ENCODE data around the gene ENHO.

The ENHO gene

DNA sequence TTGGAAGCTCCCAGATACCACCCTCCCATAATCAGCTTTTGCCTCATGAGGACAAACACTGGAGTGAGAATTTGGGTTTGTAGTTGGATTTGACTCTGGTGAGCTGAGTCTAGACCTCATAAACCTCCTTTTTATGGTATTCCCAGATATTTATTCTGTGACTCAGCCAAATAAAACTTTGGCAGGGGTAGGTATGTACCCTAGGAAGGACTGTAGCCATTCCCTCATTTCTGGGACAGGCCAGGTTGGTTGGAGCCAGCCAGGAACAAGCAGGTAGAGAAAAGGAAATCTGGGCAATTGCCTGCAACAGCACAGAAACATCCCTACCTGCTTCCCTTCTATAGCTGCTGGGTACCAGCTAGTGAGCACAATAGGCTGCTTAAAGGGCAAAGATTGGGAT, 19.4 kb downstream of the ENHO start:
- peak overlapping the region; percentile 40 for H3K27ac ChIP-seq
- TF ChIP-seq, protein P1, sequence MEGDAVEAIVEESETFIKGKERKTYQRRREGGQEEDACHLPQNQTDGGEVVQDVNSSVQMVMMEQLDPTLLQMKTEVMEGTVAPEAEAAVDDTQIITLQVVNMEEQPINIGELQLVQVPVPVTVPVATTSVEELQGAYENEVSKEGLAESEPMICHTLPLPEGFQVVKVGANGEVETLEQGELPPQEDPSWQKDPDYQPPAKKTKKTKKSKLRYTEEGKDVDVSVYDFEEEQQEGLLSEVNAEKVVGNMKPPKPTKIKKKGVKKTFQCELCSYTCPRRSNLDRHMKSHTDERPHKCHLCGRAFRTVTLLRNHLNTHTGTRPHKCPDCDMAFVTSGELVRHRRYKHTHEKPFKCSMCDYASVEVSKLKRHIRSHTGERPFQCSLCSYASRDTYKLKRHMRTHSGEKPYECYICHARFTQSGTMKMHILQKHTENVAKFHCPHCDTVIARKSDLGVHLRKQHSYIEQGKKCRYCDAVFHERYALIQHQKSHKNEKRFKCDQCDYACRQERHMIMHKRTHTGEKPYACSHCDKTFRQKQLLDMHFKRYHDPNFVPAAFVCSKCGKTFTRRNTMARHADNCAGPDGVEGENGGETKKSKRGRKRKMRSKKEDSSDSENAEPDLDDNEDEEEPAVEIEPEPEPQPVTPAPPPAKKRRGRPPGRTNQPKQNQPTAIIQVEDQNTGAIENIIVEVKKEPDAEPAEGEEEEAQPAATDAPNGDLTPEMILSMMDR (conservative IDR thresholded peaks at IDR 0.05) = no peak
- TF ChIP-seq ZFX (IDR thresholded peaks at IDR 0.05) = no peak

DNA sequence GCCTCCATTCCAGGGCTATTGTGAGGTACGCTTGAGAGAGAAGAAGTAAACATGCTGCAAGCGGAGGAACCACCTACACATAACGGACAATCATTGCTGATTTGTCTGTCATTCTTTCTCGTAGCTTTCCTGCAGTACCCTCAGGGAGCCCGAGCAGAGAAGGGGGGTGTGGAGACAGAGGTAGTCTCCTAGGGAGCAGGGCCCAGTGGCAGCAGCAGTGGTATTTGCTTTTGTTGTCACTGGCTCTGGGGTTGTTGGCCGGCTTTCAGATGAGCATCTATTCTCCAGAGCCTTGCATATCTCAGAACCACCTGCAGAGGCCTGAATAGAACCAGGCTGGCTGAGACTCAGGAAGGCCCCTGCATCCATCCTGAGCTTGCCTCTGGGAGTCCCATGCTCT, 19.9 kb downstream of the ENHO start:
- TF ChIP-seq, protein P1 (conservative IDR thresholded peaks at IDR 0.05) = no peak
- TF ChIP-seq ZFX (IDR thresholded peaks at IDR 0.05) = no peak
- peak overlapping the region; percentile 40 for H3K27ac ChIP-seq

DNA sequence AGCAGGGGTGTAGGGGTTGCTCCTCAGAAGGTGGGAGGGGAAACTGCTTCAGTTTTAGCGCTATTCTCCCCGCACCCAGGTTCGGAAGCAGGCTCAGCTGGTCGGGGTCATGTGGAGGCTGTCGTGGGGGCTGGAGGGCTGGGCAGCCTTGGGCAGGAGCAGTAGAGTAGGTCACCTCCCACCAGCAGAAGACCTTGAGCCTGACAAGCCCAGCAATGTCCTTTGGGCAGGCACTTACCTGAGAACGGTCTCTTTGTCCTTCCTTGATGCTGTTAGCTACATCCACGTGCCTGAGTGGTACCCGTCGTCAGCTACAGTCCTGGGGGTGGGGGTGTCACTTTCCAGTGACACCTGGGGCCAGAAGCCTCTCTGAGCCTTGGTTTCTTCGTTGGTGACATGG, 20.3 kb downstream of the ENHO start:
- TF ChIP-seq, protein P1 (conservative IDR thresholded peaks at IDR 0.05) = no peak
- TF ChIP-seq ZFX (IDR thresholded peaks at IDR 0.05) = no peak
- peak overlapping the region; percentile 40 for H3K27ac ChIP-seq

DNA sequence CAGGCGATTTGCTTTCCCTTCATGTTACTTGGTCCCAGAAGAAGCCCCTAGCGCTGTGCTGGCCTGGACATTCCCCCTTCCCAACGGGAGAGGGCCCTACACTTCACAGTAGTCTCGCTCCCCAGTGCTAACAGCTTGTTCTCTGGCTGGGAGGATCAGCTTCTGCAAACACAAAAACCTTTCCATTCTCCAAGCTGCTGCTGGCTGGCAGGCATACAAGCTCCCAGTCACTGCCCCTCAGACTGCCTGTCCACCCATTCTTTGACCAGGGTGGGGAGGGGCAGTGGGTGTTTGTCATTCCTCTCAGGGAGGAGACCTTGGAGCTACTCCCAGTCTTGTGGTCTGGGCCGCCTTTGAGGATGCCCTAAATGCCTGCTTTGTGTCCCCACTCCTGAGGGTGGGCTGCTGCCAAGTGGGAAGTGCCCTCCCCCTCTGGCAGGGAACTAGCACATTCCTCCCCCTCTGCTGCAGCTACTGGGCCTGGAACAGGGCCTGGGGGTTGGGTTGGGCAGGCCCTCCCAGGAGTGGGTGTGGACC, 20.8 kb downstream of the ENHO start:
- H3K27ac ChIP-seq = peak overlapping the region; percentile 40
- no peak for TF ChIP-seq ZFX (IDR thresholded peaks at IDR 0.05)
- TF ChIP-seq, protein P1 (conservative IDR thresholded peaks at IDR 0.05) = no peak

DNA sequence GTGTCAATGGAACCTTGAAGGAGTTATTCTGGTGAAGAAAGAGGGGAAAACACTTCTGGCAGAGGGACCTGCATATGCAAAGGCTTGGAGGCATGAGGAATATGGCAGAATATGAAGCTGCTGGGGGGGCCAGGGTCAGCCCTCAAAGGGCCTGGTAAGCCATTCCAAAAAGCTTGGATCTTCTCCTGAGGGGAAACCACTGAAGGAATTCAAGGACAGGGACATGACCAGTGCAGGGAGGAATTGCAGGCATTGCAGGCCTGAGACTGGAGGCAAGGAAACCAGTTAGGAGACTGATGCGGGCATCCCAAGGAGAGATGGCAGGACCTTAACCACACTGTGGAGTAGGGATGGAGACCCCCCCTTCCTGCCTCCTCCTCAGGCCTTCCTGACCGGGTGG, 21.4 kb downstream of the ENHO start:
- no peak overlapping the region for H3K27ac ChIP-seq

DNA sequence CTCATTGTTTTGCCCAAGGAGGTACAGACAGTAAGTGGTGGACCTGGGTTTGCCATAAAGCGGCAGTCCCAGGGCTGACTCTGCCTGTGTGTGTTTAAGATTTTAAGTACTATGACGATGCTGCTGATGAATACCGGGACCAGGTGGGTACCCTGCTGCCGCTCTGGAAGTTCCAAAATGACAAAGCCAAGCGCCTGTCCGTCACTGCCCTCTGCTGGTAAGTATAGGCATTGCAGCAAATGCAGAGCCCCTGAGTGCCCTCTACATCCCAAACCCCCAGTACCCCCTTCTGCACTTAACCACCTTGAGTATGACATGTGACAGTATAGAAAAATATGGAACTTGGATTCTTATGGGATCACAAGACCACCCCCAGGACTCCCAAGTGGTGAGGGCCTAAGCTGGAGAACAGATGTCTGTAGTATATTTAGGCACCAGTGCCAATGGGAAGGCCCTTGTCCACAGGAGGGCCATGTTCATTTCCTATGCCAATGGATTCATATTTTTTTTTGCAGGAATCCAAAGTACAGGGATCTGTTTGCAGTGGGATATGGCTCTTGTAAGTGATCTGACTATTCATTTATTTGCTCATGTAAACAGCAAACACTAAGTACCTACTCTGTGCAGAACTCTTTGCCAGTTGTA, 22.0 kb downstream of the ENHO start:
- no peak overlapping the region for H3K27ac ChIP-seq
- TF ChIP-seq, protein P1 (conservative IDR thresholded peaks at IDR 0.05) = peak; percentile 99
- no peak for TF ChIP-seq ZFX (IDR thresholded peaks at IDR 0.05)

More for the DNA sequence above, 21.4 kb downstream of the ENHO start:
- TF ChIP-seq ZFX (IDR thresholded peaks at IDR 0.05) = no peak
- TF ChIP-seq, protein P1 (conservative IDR thresholded peaks at IDR 0.05) = no peak

DNA sequence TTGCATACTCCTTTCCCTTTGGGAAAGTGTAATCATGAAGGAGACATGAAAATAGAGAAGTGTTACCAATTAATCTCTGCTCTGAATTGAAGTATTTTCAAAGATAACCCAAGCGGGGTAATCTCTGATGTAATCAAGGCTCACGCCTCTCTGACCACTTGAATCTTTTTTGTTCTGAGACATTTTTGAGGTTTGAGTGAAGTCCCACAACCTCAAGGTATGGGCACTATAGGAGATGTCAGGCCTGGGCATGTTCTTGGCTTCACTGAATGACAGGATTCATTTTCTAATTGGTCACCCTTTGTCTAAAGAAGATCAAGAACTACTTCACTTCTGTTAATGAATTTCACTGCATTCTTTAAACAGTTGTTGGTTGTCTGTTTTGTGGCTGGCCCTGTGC, 23.7 kb downstream of the ENHO start:
- no peak overlapping the region for H3K27ac ChIP-seq
- TF ChIP-seq, protein P1 (conservative IDR thresholded peaks at IDR 0.05) = no peak
- no peak for TF ChIP-seq ZFX (IDR thresholded peaks at IDR 0.05)

Measured in C4-2B (cell line).